Keratinocyte (primary cell): Measurements from ENCODE around the gene CLCN5. TPM values are rescaled to one million over a fixed set of nuclear protein-coding genes. Genes with fewer than 3 reads are reported as not detected.

Source experiments
- DNase-seq: peaks from one replicate; pipeline ENCODE4 v3.0.0-alpha.2; 2011; ENCODE audit warnings: low read depth, missing footprints, low spot score
- FAIRE-seq: peaks from 2 replicates; lab custom pipeline; 2011; peaks lifted over from hg19 to GRCh38; lab: Jason Lieb, UNC
- H2AFZ ChIP-seq: 2 replicates; pipeline ENCODE4 v1.6.0; 2012; ENCODE audit warnings: low read length, control low read depth, inconsistent platforms; ENCODE audit not compliant: control insufficient read depth
- H3K27ac ChIP-seq: 2 replicates; pipeline ENCODE4 v1.5.1; 2011; ENCODE audit warnings: low read length; ENCODE audit not compliant: control insufficient read depth, insufficient read depth
- H3K27me3 ChIP-seq: 3 replicates; pipeline ENCODE4 v1.6.0; 2011; ENCODE audit warnings: low read length; ENCODE audit not compliant: control insufficient read depth, insufficient read depth; ENCODE audit errors: extremely low read depth
- H3K36me3 ChIP-seq, 2 experiments: 2 replicates in 1 of 2; 3 replicates in 1 of 2; pipeline ENCODE4 v1.5.1; 2011; ENCODE audit warnings: low read length in 2 of 2, mild to moderate bottlenecking in 1 of 2; ENCODE audit not compliant: control insufficient read depth in 2 of 2, insufficient read depth in 2 of 2; ENCODE audit errors: extremely low read depth in 1 of 2
- H3K4me1 ChIP-seq: 3 replicates; pipeline ENCODE4 v1.5.1; 2011; ENCODE audit warnings: low read length; ENCODE audit not compliant: control insufficient read depth, insufficient read depth; ENCODE audit errors: extremely low read depth
- H3K4me2 ChIP-seq: 3 replicates; pipeline ENCODE4 v1.6.0; 2011; ENCODE audit warnings: low read depth, low read length; ENCODE audit not compliant: control insufficient read depth, insufficient read depth; ENCODE audit errors: extremely low read depth
- H3K4me3 ChIP-seq, 3 experiments: fragments of 200-600 bp in 1 of 3; sonication (generic) in 1 of 3; 2 replicates in 2 of 3; 3 replicates in 1 of 3; pipeline ENCODE4 v1.5.1; 2011 to 2016; ENCODE audit warnings: low read length in 3 of 3, mild to moderate bottlenecking in 3 of 3, control low read depth in 2 of 3, inconsistent platforms in 1 of 3, low read depth in 1 of 3, mixed read lengths in 1 of 3, mixed run types in 1 of 3, moderate library complexity in 1 of 3; ENCODE audit not compliant: control insufficient read depth in 2 of 3, insufficient read depth in 2 of 3; ENCODE audit errors: extremely low read depth in 1 of 3
- H3K79me2 ChIP-seq: 2 replicates; pipeline ENCODE4 v1.6.0; 2012; ENCODE audit warnings: low read length; ENCODE audit not compliant: control insufficient read depth, insufficient read depth
- H3K9ac ChIP-seq: 3 replicates; pipeline ENCODE4 v1.6.0; 2011; ENCODE audit warnings: low read length; ENCODE audit not compliant: control insufficient read depth, insufficient read depth; ENCODE audit errors: extremely low read depth
- H3K9me1 ChIP-seq: 3 replicates; pipeline ENCODE4 v1.6.0; 2011; ENCODE audit warnings: low read length; ENCODE audit not compliant: control insufficient read depth, insufficient read depth; ENCODE audit errors: extremely low read depth
- H3K9me3 ChIP-seq: 2 replicates; pipeline ENCODE4 v1.5.1; 2012; ENCODE audit warnings: low read depth, low read length; ENCODE audit not compliant: control insufficient read depth
- H4K20me1 ChIP-seq: 3 replicates; pipeline ENCODE4 v1.6.0; 2011; ENCODE audit warnings: low read length; ENCODE audit not compliant: control insufficient read depth, insufficient read depth; ENCODE audit errors: extremely low read depth
- CTCF ChIP-seq, 3 experiments: IDR thresholded peaks in 1 of 3; conservative IDR thresholded peaks in 1 of 3; optimal IDR thresholded peaks in 1 of 3; 2 replicates in 2 of 3; 3 replicates in 1 of 3; pipeline versions ENCODE3 to v1.5.1; 2011; ENCODE audit warnings: low read length in 3 of 3, mild to moderate bottlenecking in 3 of 3, moderate library complexity in 2 of 3, control low read depth in 1 of 3, inconsistent platforms in 1 of 3; ENCODE audit not compliant: insufficient read depth in 2 of 3; ENCODE audit errors: extremely low read depth in 1 of 3
- EZH2 ChIP-seq: IDR thresholded peaks from one replicate; pipeline ENCODE4 v1.6.1; 2012; ENCODE audit warnings: inconsistent platforms, mild to moderate bottlenecking, low read length, moderate library complexity
- dilution Hi-C: fragments of 300-500 bp; cut with MboI; formaldehyde crosslinking; loops from one replicate; pipeline ENCODE4 v1.7.0; 2020; ENCODE audit warnings: low sequenced_read_pairs; ENCODE audit not compliant: extremely low pct_ligation_motif_present
- polyA plus RNA-seq, 5 experiments: library from polyadenylated mRNA; depleted of rRNA in 3 of 5; stranded (reverse) in 3 of 5; stranded (forward) in 1 of 5; unstranded in 1 of 5; fragments of >200 nt; gene quantifications; 1 replicate in 1 of 5; 2 replicates in 3 of 5; 3 replicates in 1 of 5; pipeline versions ENCODE4 v1.2.1 to v1.2.3, GENCODE V29; 2011 to 2012; ENCODE audit warnings: missing spikeins in 2 of 5, low read depth in 1 of 5, low replicate concordance in 1 of 5

CLCN5 gene
- polyA plus RNA-seq, 1 donor (not counting 4 experiments of a cell fraction or from before 2014, with no cell fraction given), result 3.9 TPM

DNA sequence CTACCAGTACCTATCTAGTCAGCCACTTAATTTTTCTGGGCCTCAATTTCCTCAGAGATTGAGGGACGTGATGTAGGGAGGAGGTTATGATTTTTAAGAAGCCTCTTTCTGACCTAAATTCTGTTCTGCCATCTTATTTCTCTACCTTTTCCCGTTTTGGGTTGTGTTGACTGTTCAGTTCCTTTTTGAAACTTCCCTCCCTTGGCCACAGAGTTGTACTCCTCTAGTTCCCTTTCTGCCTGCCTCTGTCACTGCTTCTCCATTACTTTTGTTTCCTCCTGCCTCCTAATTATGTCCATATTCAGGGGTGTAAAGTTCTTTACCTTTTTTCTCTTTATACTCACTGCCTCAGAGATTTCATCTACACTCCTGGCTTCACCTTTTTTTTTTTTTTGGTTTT lies 25.4 kb downstream of the CLCN5 start:
- Histone ChIP-seq H3K36me3 (no peaks in the 10 kb centered on the region), H3K27me3 (no peaks in the 10 kb centered on the region), H3K9me1 (no peaks in the 10 kb centered on the region), H3K79me2 (no peaks in the 10 kb centered on the region), H3K4me1 (no peaks in the 10 kb centered on the region), H2AFZ (no peak overlapping the region), H3K4me3 (no peak overlapping the region), H3K4me2 (no peak overlapping the region), H4K20me1 (no peaks in the 10 kb centered on the region), H3K27ac (no peak overlapping the region), H3K9ac (no peak overlapping the region), H3K9me3 (no peaks in the 10 kb centered on the region)
- DNase-seq (no peak), FAIRE-seq (no peak)
- dilution Hi-C loops, result no loop called here
- TF ChIP-seq EZH2 (no peak), CTCF (optimal IDR thresholded peaks at IDR 0.05 in 1 of 3, IDR thresholded peaks at IDR 0.05 in 1 of 3, conservative IDR thresholded peaks at IDR 0.05 in 1 of 3; ENCODE audit: extremely low read depth in 1 of 3, insufficient read depth in 2 of 3, low read length in 3 of 3) (no peak)

GRCh38 chrX:49949961-49950360 lies 27.6 kb downstream of the CLCN5 start:
- Histone ChIP-seq H3K79me2 (no peaks in the 10 kb centered on the region), H3K27me3 (no peaks in the 10 kb centered on the region), H3K9ac (no peak overlapping the region), H3K4me1 (no peaks in the 10 kb centered on the region), H3K9me1 (no peaks in the 10 kb centered on the region), H3K27ac (no peak overlapping the region), H3K36me3 (no peaks in the 10 kb centered on the region), H3K4me3 (no peak overlapping the region), H2AFZ (no peak overlapping the region), H4K20me1 (no peaks in the 10 kb centered on the region), H3K4me2 (no peak overlapping the region), H3K9me3 (no peaks in the 10 kb centered on the region)
- FAIRE-seq (no peak), DNase-seq (no peak)
- TF ChIP-seq EZH2 (no peak), CTCF (optimal IDR thresholded peaks at IDR 0.05 in 1 of 3, IDR thresholded peaks at IDR 0.05 in 1 of 3, conservative IDR thresholded peaks at IDR 0.05 in 1 of 3; ENCODE audit: extremely low read depth in 1 of 3, insufficient read depth in 2 of 3, low read length in 3 of 3) (no peak)
- dilution Hi-C loops, result no loop called here
